ENCODE data around the gene PRMT7. TPM values are rescaled to one million over a fixed set of nuclear protein-coding genes. Genes with fewer than 3 reads are reported as not detected.

The PRMT7 gene
- total RNA-seq, 1 experiment from 2014 or later = 47.5 TPM

DNA sequence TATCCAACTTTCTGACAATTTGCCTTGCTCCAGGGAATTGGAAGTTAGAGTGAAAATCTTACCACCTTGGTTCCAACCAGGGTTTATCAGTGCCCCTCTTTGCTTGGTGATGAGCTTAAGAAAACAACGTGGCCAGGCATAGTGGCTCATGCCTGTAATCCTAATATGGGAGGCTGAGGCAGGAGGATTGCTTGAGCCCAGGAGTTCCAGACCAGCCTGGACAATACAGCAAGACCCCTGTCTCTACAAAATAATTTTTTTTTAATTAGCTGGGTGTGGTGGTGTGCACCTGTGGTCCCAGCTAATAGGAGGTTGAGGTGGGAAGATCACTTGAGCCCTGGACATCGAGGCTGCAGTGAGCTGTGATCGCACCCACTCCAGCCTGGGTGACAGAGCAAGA, 25.1 kb upstream of the PRMT7 start:
- Histone ChIP-seq H3K9me3 (ENCODE audit: insufficient read depth, low read depth) (no peaks in the 10 kb centered on the region), H3K27me3 (ENCODE audit: insufficient read depth, low read depth) (no peaks in the 10 kb centered on the region), H3K79me2 (ENCODE audit: low read depth) (no peaks in the 10 kb centered on the region), H3K4me3 (no peak overlapping the region), H3F3A (ENCODE audit: insufficient read depth, low read depth) (no peaks in the 10 kb centered on the region), H3K27ac (no peak overlapping the region), H3K9me2 (ENCODE audit: insufficient read depth) (no peaks in the 10 kb centered on the region), H3K4me1 (replicated peaks; ENCODE audit: insufficient read depth) (0 out of 2 replicates have a peak, but pooled peaks cover 7% of the 10 kb centered on the region), H2AFZ (no peak overlapping the region), H3K36me3 (ENCODE audit: low read depth) (no peaks in the 10 kb centered on the region), H3K4me2 (no peak overlapping the region), H4K20me1 (ENCODE audit: insufficient read depth) (peaks cover 4% of the 10 kb centered on the region)
- ChIA-PET POLR2A (ENCODE audit: unreplicated experiment) (no interaction called here), CTCF (interaction anchor here (0.7 kb wide), 1 partner anchor 136 kb away, joined by 8 read pairs; no protein-coding TSS in a partner anchor)
- no TSS peak for BruUV-seq (replicated peaks)
- TF ChIP-seq, protein P1, sequence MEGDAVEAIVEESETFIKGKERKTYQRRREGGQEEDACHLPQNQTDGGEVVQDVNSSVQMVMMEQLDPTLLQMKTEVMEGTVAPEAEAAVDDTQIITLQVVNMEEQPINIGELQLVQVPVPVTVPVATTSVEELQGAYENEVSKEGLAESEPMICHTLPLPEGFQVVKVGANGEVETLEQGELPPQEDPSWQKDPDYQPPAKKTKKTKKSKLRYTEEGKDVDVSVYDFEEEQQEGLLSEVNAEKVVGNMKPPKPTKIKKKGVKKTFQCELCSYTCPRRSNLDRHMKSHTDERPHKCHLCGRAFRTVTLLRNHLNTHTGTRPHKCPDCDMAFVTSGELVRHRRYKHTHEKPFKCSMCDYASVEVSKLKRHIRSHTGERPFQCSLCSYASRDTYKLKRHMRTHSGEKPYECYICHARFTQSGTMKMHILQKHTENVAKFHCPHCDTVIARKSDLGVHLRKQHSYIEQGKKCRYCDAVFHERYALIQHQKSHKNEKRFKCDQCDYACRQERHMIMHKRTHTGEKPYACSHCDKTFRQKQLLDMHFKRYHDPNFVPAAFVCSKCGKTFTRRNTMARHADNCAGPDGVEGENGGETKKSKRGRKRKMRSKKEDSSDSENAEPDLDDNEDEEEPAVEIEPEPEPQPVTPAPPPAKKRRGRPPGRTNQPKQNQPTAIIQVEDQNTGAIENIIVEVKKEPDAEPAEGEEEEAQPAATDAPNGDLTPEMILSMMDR (conservative IDR thresholded peaks at IDR 0.05) = no peak
- TF ChIP-seq EZH2 (IDR thresholded peaks at IDR 0.05; ENCODE audit: low read depth) = no peak
- no peak for DNase-seq
- intact Hi-C loops (cut with micrococcal nuclease; ENCODE audit: unreplicated experiment) = no loop called here

DNA sequence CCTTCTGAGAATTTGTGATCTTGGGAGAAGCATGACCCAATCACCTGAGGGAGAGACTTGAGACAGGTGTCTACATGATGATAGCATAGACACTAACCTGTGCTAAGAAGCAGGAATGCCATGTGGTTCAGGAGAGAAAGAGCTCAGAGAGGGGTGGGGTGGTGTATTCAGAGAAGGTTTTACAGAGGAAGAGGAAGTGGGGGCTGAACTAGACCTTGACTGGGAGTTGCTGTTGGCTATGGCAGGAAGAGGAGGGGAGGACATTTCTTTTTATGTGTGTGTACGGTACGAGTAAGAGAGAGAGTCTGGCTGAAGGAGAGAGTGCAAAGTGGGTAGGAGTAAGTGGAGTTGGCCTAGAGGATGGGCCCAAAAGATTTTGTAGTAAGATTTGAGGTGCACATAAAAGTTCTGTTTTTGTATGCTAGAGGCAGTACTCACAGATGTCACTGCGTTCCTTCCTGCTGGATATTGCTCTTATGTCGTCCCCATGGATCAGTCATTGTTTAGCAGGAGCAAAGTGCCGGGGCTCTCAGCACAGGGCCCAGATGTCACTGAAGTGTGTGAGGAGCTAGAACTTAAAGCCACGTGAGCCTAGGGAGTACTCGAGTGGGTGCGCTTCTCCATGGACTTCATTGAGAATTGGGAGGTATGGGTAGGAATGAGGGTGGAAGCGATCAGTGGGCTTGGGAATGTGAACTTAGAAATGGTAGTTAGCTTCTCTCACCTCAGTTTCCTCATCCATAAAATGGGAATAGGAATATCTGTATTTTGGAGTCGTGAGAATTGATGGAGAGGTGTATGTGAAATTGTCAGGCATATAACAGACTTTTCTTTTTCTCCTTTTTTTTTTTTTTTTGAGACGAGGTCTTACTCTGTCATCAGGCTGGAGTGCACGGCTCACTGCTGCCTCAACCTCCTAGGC, 24.4 kb upstream of the PRMT7 start:
- no peaks in the 10 kb centered on the region for H3K27me3 ChIP-seq (ENCODE audit: insufficient read depth, low read depth)
- TF ChIP-seq, protein P1 (conservative IDR thresholded peaks at IDR 0.05) = no peak
- no peak for TF ChIP-seq EZH2 (IDR thresholded peaks at IDR 0.05; ENCODE audit: low read depth)
- no peak overlapping the region for H3K27ac ChIP-seq
- no peak for DNase-seq
- no peaks in the 10 kb centered on the region for H3K9me3 ChIP-seq (ENCODE audit: insufficient read depth, low read depth)
- H4K20me1 ChIP-seq (ENCODE audit: insufficient read depth) = peaks cover 4% of the 10 kb centered on the region
- 0 out of 2 replicates have a peak, but pooled peaks cover 7% of the 10 kb centered on the region for H3K4me1 ChIP-seq (replicated peaks; ENCODE audit: insufficient read depth)
- no peak overlapping the region for H3K4me3 ChIP-seq
- CTCF ChIA-PET = interaction anchor here (0.7 kb wide), 1 partner anchor 135 kb away, joined by 8 read pairs; no protein-coding TSS in a partner anchor
- H2AFZ ChIP-seq = no peak overlapping the region
- H3K9me2 ChIP-seq (ENCODE audit: insufficient read depth) = no peaks in the 10 kb centered on the region
- no peaks in the 10 kb centered on the region for H3F3A ChIP-seq (ENCODE audit: insufficient read depth, low read depth)
- 0 out of 2 replicates have a peak, but pooled peaks cover 4% of the 10 kb centered on the region for H3K36me3 ChIP-seq (ENCODE audit: low read depth)
- no TSS peak for BruUV-seq (replicated peaks)
- intact Hi-C loops (cut with micrococcal nuclease; ENCODE audit: unreplicated experiment) = no loop called here
- no peak overlapping the region for H3K4me2 ChIP-seq
- no peaks in the 10 kb centered on the region for H3K79me2 ChIP-seq (ENCODE audit: low read depth)
- POLR2A ChIA-PET (ENCODE audit: unreplicated experiment) = interaction anchor here (0.6 kb wide), 1 partner anchor 567 kb away, joined by 3 read pairs; no protein-coding TSS in a partner anchor

DNA sequence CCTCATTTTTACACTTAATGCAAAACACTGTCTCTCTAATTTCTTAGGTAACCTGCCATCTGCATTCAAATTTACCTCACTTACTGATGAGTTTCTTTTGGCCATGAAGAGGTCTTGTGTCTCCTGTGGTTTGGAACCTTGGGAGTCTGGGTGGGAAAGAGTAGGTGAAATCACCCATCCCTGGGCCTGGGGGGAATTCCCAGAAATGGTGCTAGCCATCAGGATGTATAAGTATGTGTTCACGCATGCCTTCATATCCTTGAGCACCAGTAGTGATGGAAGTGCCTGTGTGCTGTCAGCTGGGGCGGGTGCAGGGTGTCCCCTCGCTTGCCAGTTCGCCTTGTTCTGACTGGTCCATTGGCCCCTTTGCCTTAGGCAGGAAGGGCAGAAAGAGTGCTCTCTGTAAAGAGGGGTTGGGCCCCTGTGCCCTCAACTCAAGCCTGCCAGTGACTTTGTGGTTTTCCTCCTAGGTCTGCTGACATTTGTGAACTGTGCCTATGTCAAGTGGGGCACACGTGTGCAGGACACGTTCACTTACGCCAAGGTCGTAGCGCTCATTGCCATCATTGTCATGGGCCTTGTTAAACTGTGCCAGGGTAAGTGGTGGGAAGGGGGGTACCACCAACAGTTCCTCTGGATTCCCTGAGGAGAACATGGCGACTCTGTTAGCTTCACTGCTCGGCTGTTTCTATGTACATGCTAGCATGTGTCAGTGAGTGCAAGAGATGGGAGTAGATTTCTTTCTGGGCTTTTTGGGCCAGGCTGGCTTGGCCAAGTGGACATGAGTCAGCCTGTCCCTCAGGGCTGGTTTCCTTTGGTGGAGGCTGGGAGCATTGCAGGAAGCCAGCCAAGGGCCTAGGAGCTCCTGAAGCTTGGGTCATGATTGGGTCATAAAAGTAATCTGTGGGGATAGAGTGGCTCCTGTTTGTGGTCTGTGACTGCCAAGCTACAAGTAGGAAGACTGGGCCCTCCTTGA, 23.3 kb upstream of the PRMT7 start:
- no TSS peak for BruUV-seq (replicated peaks)
- TF ChIP-seq, protein P1 (conservative IDR thresholded peaks at IDR 0.05) = no peak
- TF ChIP-seq EZH2 (IDR thresholded peaks at IDR 0.05; ENCODE audit: low read depth) = no peak
- intact Hi-C loops (cut with micrococcal nuclease; ENCODE audit: unreplicated experiment) = no loop called here
- Histone ChIP-seq H3K27me3 (ENCODE audit: insufficient read depth, low read depth) (no peaks in the 10 kb centered on the region), H3K36me3 (ENCODE audit: low read depth) (0 out of 2 replicates have a peak, but pooled peaks cover 4% of the 10 kb centered on the region), H3K4me3 (no peak overlapping the region), H3K9me2 (ENCODE audit: insufficient read depth) (no peaks in the 10 kb centered on the region), H4K20me1 (ENCODE audit: insufficient read depth) (peaks cover 7% of the 10 kb centered on the region), H3K4me2 (no peak overlapping the region), H3K27ac (no peak overlapping the region), H3F3A (ENCODE audit: insufficient read depth, low read depth) (no peaks in the 10 kb centered on the region), H2AFZ (no peak overlapping the region), H3K79me2 (ENCODE audit: low read depth) (no peaks in the 10 kb centered on the region), H3K4me1 (replicated peaks; ENCODE audit: insufficient read depth) (0 out of 2 replicates have a peak, but pooled peaks cover 7% of the 10 kb centered on the region), H3K9me3 (ENCODE audit: insufficient read depth, low read depth) (no peaks in the 10 kb centered on the region)
- ChIA-PET CTCF (interaction anchor here (0.5 kb wide), 1 partner anchor 32 kb away, joined by 3 read pairs; no protein-coding TSS in a partner anchor), POLR2A (ENCODE audit: unreplicated experiment) (interaction anchor here (0.7 kb wide), 1 partner anchor 56 kb away, joined by 3 read pairs; no protein-coding TSS in a partner anchor)
- DNase-seq = peak; percentile 36 to 63
